ENCODE data around the gene HMOX1.
A peak's percentile ranks its signal among the peaks of the same experiment; 100 is the strongest.

Gene HMOX1

GRCh38 chr22:35441489-35442100 is 60.7 kb downstream of the HMOX1 start:
- DNase-seq (ENCODE audit: insufficient read length, low spot score), result no peak
- FAIRE-seq, result no peak
- TF ChIP-seq, protein P1, sequence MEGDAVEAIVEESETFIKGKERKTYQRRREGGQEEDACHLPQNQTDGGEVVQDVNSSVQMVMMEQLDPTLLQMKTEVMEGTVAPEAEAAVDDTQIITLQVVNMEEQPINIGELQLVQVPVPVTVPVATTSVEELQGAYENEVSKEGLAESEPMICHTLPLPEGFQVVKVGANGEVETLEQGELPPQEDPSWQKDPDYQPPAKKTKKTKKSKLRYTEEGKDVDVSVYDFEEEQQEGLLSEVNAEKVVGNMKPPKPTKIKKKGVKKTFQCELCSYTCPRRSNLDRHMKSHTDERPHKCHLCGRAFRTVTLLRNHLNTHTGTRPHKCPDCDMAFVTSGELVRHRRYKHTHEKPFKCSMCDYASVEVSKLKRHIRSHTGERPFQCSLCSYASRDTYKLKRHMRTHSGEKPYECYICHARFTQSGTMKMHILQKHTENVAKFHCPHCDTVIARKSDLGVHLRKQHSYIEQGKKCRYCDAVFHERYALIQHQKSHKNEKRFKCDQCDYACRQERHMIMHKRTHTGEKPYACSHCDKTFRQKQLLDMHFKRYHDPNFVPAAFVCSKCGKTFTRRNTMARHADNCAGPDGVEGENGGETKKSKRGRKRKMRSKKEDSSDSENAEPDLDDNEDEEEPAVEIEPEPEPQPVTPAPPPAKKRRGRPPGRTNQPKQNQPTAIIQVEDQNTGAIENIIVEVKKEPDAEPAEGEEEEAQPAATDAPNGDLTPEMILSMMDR (IDR thresholded peaks at IDR 0.05; ENCODE audit: insufficient read depth, missing control alignments), result no peak

GRCh38 chr22:35442471-35442870 is 61.6 kb downstream of the HMOX1 start:
- FAIRE-seq, result no peak
- DNase-seq (ENCODE audit: insufficient read length, low spot score), result peak; percentile 66
- TF ChIP-seq, protein P1 (IDR thresholded peaks at IDR 0.05; ENCODE audit: insufficient read depth, missing control alignments), result no peak

DNA sequence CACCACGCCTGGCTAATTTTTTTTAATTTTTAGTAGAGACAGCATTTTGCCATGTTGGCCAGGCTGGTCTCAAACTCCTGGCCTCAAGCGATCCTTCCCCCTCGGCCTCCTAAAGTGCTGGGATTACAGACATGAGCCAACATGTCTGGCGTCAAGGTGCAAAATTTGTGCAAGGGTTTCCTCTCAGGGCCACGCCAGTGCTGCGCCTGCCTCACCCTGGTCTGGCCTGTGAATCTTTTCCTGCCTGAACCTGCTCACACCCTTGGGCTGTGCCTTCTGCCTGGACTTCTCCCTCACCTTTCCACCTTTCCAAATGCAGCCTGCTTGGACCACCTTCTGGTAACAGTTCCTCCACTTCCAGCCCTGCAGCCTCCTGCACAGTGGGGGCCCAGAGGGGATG is 62.4 kb downstream of the HMOX1 start:
- TF ChIP-seq, protein P1 (IDR thresholded peaks at IDR 0.05; ENCODE audit: insufficient read depth, missing control alignments), result no peak
- DNase-seq (ENCODE audit: insufficient read length, low spot score), result no peak
- FAIRE-seq, result no peak

Data from D721Med (cell line).